Measurements from ENCODE around the gene TGFBR3. TPM values are rescaled to one million over a fixed set of nuclear protein-coding genes. Genes with fewer than 3 reads are reported as not detected.

The TGFBR3 gene
- total and polyA plus RNA-seq, 2 experiments from 2014 or later: 46.8 to 68.3 TPM

Small RNAs within 50 kb of the gene (small RNA-seq; reads per million reads assigned to genes)
- not detected for gene RN7SL653P

Other genes with a start within 250 kb of the TGFBR3 start
- gene BRDT, start 63.2 kb upstream of the TGFBR3 start, total RNA-seq: not detected in 2 replicates
- not detected in 2 replicates for gene BRDT, start 63.2 kb upstream of the TGFBR3 start, polyA plus RNA-seq
- 3.4 and 4.5 TPM in 2 replicates for gene EPHX4, start 143.8 kb upstream of the TGFBR3 start, total RNA-seq
- 2.9 and 5.2 TPM in 2 replicates for gene EPHX4, start 143.8 kb upstream of the TGFBR3 start, polyA plus RNA-seq
- not detected in 2 replicates for gene SETSIP, start 189.3 kb upstream of the TGFBR3 start, total RNA-seq
- not detected in 2 replicates for gene SETSIP, start 189.3 kb upstream of the TGFBR3 start, polyA plus RNA-seq
- gene BTBD8, start 194.2 kb upstream of the TGFBR3 start, total RNA-seq: 6.0 and 6.1 TPM in 2 replicates
- gene BTBD8, start 194.2 kb upstream of the TGFBR3 start, polyA plus RNA-seq: 2.4 TPM in 2 replicates